ENCODE data around the gene ARHGEF19.

ARHGEF19 gene

GRCh38 chr1:16202281-16203210 lies 9.9 kb downstream of the ARHGEF19 start:
- ATAC-seq (ENCODE audit: low read depth) (no peak), DNase-seq (ENCODE audit: low spot score) (no peak)
- Histone ChIP-seq H3K27ac (ENCODE audit: poor library complexity, severe bottlenecking) (no peak overlapping the region), H3K36me3 (ENCODE audit: low read depth) (no peaks in the 10 kb centered on the region), H3K27me3 (ENCODE audit: insufficient read depth, poor library complexity, severe bottlenecking) (no peaks in the 10 kb centered on the region), H3K9me3 (ENCODE audit: severe bottlenecking) (no peaks in the 10 kb centered on the region), H3K4me1 (ENCODE audit: insufficient read depth, poor library complexity, severe bottlenecking) (no peaks in the 10 kb centered on the region), H3K4me3 (ENCODE audit: severe bottlenecking) (no peak overlapping the region)
- TF ChIP-seq CTCF (IDR thresholded peaks at IDR 0.05; ENCODE audit: poor library complexity, severe bottlenecking) = no peak

GRCh38 chr1:16199700-16200099 lies 12.8 kb downstream of the ARHGEF19 start:
- no peak overlapping the region for H3K27ac ChIP-seq (ENCODE audit: poor library complexity, severe bottlenecking)
- no peaks in the 10 kb centered on the region for H3K27me3 ChIP-seq (ENCODE audit: insufficient read depth, poor library complexity, severe bottlenecking)
- DNase-seq (ENCODE audit: low spot score) (no peak), ATAC-seq (ENCODE audit: low read depth) (no peak)
- TF ChIP-seq CTCF (IDR thresholded peaks at IDR 0.05; ENCODE audit: poor library complexity, severe bottlenecking) = no peak
- no peaks in the 10 kb centered on the region for H3K4me1 ChIP-seq (ENCODE audit: insufficient read depth, poor library complexity, severe bottlenecking)
- no peaks in the 10 kb centered on the region for H3K9me3 ChIP-seq (ENCODE audit: severe bottlenecking)
- H3K36me3 ChIP-seq (ENCODE audit: low read depth) = no peaks in the 10 kb centered on the region
- H3K4me3 ChIP-seq (ENCODE audit: severe bottlenecking) = no peak overlapping the region

GRCh38 chr1:16199157-16199501 lies 13.3 kb downstream of the ARHGEF19 start:
- no peak for ATAC-seq (ENCODE audit: low read depth)
- Histone ChIP-seq H3K27me3 (ENCODE audit: insufficient read depth, poor library complexity, severe bottlenecking) (no peaks in the 10 kb centered on the region), H3K4me1 (ENCODE audit: insufficient read depth, poor library complexity, severe bottlenecking) (no peaks in the 10 kb centered on the region), H3K27ac (ENCODE audit: poor library complexity, severe bottlenecking) (no peak overlapping the region), H3K9me3 (ENCODE audit: severe bottlenecking) (no peaks in the 10 kb centered on the region), H3K36me3 (ENCODE audit: low read depth) (no peaks in the 10 kb centered on the region), H3K4me3 (ENCODE audit: severe bottlenecking) (no peak overlapping the region)
- no peak for TF ChIP-seq CTCF (IDR thresholded peaks at IDR 0.05; ENCODE audit: poor library complexity, severe bottlenecking)
- no peak for DNase-seq (ENCODE audit: low spot score)

GRCh38 chr1:16198444-16199156 lies 13.9 kb downstream of the ARHGEF19 start:
- Histone ChIP-seq H3K36me3 (ENCODE audit: low read depth) (no peaks in the 10 kb centered on the region), H3K27ac (ENCODE audit: poor library complexity, severe bottlenecking) (no peak overlapping the region), H3K27me3 (ENCODE audit: insufficient read depth, poor library complexity, severe bottlenecking) (no peaks in the 10 kb centered on the region), H3K9me3 (ENCODE audit: severe bottlenecking) (no peaks in the 10 kb centered on the region), H3K4me1 (ENCODE audit: insufficient read depth, poor library complexity, severe bottlenecking) (no peaks in the 10 kb centered on the region), H3K4me3 (ENCODE audit: severe bottlenecking) (no peak overlapping the region)
- no peak for ATAC-seq (ENCODE audit: low read depth)
- TF ChIP-seq CTCF (IDR thresholded peaks at IDR 0.05; ENCODE audit: poor library complexity, severe bottlenecking) = no peak
- no peak for DNase-seq (ENCODE audit: low spot score)
